ENCODE results near the gene TLK2.
"Not testable (repeated sequence)": the region's sequence is repeated elsewhere in the genome, so short reads cannot be mapped to it uniquely, and the experiment has no call there.

Gene TLK2

GRCh38 chr17:62482553-62482952, 3.9 kb downstream of the TLK2 start:
- in situ Hi-C loops (cut with HindIII; ENCODE audit: low sequenced_read_pairs): not testable (repeated sequence)

- in situ Hi-C loops (cut with HindIII; ENCODE audit: low sequenced_read_pairs): not testable (repeated sequence)
Measured at GRCh38 chr17:62490990-62491389, 12.4 kb downstream of the TLK2 start.

- in situ Hi-C loops (cut with HindIII; ENCODE audit: low sequenced_read_pairs): not testable (repeated sequence)
Measured at GRCh38 chr17:62493049-62493655, 14.5 kb downstream of the TLK2 start.

GRCh38 chr17:62494073-62494472, 15.4 kb downstream of the TLK2 start:
- in situ Hi-C loops (cut with HindIII; ENCODE audit: low sequenced_read_pairs): not testable (repeated sequence)

- in situ Hi-C loops (cut with HindIII; ENCODE audit: low sequenced_read_pairs): not testable (repeated sequence)
Measured at GRCh38 chr17:62496344-62496743, 17.7 kb downstream of the TLK2 start.

- in situ Hi-C loops (cut with HindIII; ENCODE audit: low sequenced_read_pairs): not testable (repeated sequence)
Measured at GRCh38 chr17:62498796-62499195, 20.2 kb downstream of the TLK2 start.

- in situ Hi-C loops (cut with HindIII; ENCODE audit: low sequenced_read_pairs): not testable (repeated sequence)
Measured at GRCh38 chr17:62500463-62500862, 21.8 kb downstream of the TLK2 start.

GRCh38 chr17:62504857-62505256, 26.2 kb downstream of the TLK2 start:
- in situ Hi-C loops (cut with HindIII; ENCODE audit: low sequenced_read_pairs): not testable (repeated sequence)

GRCh38 chr17:62507191-62507836, 28.7 kb downstream of the TLK2 start:
- in situ Hi-C loops (cut with HindIII; ENCODE audit: low sequenced_read_pairs): not testable (repeated sequence)

GRCh38 chr17:62510247-62510819, 31.7 kb downstream of the TLK2 start:
- in situ Hi-C loops (cut with HindIII; ENCODE audit: low sequenced_read_pairs): not testable (repeated sequence)

- in situ Hi-C loops (cut with HindIII; ENCODE audit: low sequenced_read_pairs): not testable (repeated sequence)
Measured at GRCh38 chr17:62511014-62511413, 32.4 kb downstream of the TLK2 start.

GRCh38 chr17:62516376-62516775, 37.8 kb downstream of the TLK2 start:
- in situ Hi-C loops (cut with HindIII; ENCODE audit: low sequenced_read_pairs): not testable (repeated sequence)

- in situ Hi-C loops (cut with HindIII; ENCODE audit: low sequenced_read_pairs): not testable (repeated sequence)
Measured at GRCh38 chr17:62521295-62521694, 42.7 kb downstream of the TLK2 start.

GRCh38 chr17:62524077-62524476, 45.5 kb downstream of the TLK2 start:
- in situ Hi-C loops (cut with HindIII; ENCODE audit: low sequenced_read_pairs): not testable (repeated sequence)

GRCh38 chr17:62525317-62525716, 46.7 kb downstream of the TLK2 start:
- in situ Hi-C loops (cut with HindIII; ENCODE audit: low sequenced_read_pairs): not testable (repeated sequence)

GRCh38 chr17:62530936-62531335, 52.3 kb downstream of the TLK2 start:
- in situ Hi-C loops (cut with HindIII; ENCODE audit: low sequenced_read_pairs): not testable (repeated sequence)

GRCh38 chr17:62536557-62536956, 57.9 kb downstream of the TLK2 start:
- in situ Hi-C loops (cut with HindIII; ENCODE audit: low sequenced_read_pairs): not testable (repeated sequence)

GRCh38 chr17:62541073-62541472, 62.4 kb downstream of the TLK2 start:
- in situ Hi-C loops (cut with HindIII; ENCODE audit: low sequenced_read_pairs): not testable (repeated sequence)

- in situ Hi-C loops (cut with HindIII; ENCODE audit: low sequenced_read_pairs): not testable (repeated sequence)
Measured at GRCh38 chr17:62543278-62543775, 64.7 kb downstream of the TLK2 start.

GRCh38 chr17:62546066-62546465, 67.4 kb downstream of the TLK2 start:
- in situ Hi-C loops (cut with HindIII; ENCODE audit: low sequenced_read_pairs): not testable (repeated sequence)

GRCh38 chr17:62552851-62553659, 74.4 kb downstream of the TLK2 start:
- in situ Hi-C loops (cut with HindIII; ENCODE audit: low sequenced_read_pairs): not testable (repeated sequence)
